Calu3 (cell line): ENCODE results near the gene DMAP1. TPM values are rescaled to one million over a fixed set of nuclear protein-coding genes. Genes with fewer than 3 reads are reported as not detected.

Experiments
- BruUV-seq: library from RNA; stranded (reverse); fragments of 400-500 nt; replicated peaks from 2 replicates; lab custom pipeline; 2021; lab: Mats Ljungman, UMichigan
- CTCF ChIA-PET: fragments of 300-600 bp; sonication (Branson Sonifier 250); formaldehyde crosslinking; loops from one replicate; lab custom pipeline; 2022; ENCODE audit warnings: antibody characterized with exemption; lab: Charles Lee
- DNase-seq: peaks from one replicate; pipeline ENCODE4 v3.0.0; 2022
- H3K27ac Mint-ChIP-seq: one replicate; pipeline ENCODE4 v1.8.0; 2022; ENCODE audit warnings: mixed read lengths; ENCODE audit not compliant: unreplicated experiment
- H3K27me3 Mint-ChIP-seq: one replicate; pipeline ENCODE4 v1.8.0; 2022; ENCODE audit warnings: mixed read lengths; ENCODE audit not compliant: unreplicated experiment
- H3K36me3 Mint-ChIP-seq: one replicate; pipeline ENCODE4 v1.8.0; 2022; ENCODE audit warnings: mild to moderate bottlenecking, moderate library complexity, mixed read lengths; ENCODE audit not compliant: insufficient read depth, unreplicated experiment
- H3K4me1 Mint-ChIP-seq: one replicate; pipeline ENCODE4 v1.8.0; 2022; ENCODE audit warnings: mild to moderate bottlenecking, low read depth, mixed read lengths; ENCODE audit not compliant: unreplicated experiment
- H3K4me3 Mint-ChIP-seq: one replicate; pipeline ENCODE4 v1.8.0; 2022; ENCODE audit warnings: mild to moderate bottlenecking, low read depth, moderate library complexity, mixed read lengths; ENCODE audit not compliant: unreplicated experiment
- H3K9me3 Mint-ChIP-seq: one replicate; pipeline ENCODE4 v1.8.0; 2022; ENCODE audit warnings: low read depth, mixed read lengths; ENCODE audit not compliant: unreplicated experiment
- intact Hi-C: fragments of 100-400 bp; cut with micrococcal nuclease; formaldehyde crosslinking; loops from one replicate; pipeline ENCODE4 v1.10.0; 2022; ENCODE audit not compliant: unreplicated experiment
- total RNA-seq: library from RNA; stranded (reverse); gene quantifications from 2 replicates; pipeline ENCODE4 v1.2.3, GENCODE V29; 2022
- TF ChIP-seq, protein P1 (sequence below): fragments of 200-600 bp; IDR thresholded peaks from one replicate; pipeline ENCODE4 v1.8.0; 2022; ENCODE audit warnings: antibody characterized with exemption; ENCODE audit not compliant: unreplicated experiment

DMAP1 gene
- total RNA-seq, 1 experiment from 2014 or later, result 42.9 TPM

DNA sequence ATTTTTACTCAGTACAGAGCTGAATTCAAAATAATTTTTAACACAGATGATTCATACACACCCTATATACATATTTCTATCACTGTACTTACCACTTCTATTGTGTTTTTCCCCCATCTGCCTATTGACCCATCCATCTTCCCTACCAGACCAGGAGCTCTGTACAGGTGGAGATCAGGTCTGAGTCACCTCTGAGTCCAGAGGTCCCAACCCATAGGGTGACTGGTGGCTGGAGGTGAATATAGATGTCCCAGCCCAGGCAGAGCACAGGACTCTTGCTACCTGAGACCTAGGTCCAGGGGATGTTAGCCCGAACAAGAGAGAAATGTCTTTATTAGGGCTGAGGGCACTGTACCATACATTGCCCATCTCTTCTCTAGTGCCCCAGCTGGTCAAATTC lies 54.8 kb downstream of the DMAP1 start:
- Mint-ChIP-seq H3K4me3 (no peak overlapping the region), H3K27ac (no peak overlapping the region), H3K9me3 (no peaks in the 10 kb centered on the region), H3K4me1 (no peaks in the 10 kb centered on the region), H3K36me3 (no peaks in the 10 kb centered on the region), H3K27me3 (no peaks in the 10 kb centered on the region)
- TF ChIP-seq, protein P1, sequence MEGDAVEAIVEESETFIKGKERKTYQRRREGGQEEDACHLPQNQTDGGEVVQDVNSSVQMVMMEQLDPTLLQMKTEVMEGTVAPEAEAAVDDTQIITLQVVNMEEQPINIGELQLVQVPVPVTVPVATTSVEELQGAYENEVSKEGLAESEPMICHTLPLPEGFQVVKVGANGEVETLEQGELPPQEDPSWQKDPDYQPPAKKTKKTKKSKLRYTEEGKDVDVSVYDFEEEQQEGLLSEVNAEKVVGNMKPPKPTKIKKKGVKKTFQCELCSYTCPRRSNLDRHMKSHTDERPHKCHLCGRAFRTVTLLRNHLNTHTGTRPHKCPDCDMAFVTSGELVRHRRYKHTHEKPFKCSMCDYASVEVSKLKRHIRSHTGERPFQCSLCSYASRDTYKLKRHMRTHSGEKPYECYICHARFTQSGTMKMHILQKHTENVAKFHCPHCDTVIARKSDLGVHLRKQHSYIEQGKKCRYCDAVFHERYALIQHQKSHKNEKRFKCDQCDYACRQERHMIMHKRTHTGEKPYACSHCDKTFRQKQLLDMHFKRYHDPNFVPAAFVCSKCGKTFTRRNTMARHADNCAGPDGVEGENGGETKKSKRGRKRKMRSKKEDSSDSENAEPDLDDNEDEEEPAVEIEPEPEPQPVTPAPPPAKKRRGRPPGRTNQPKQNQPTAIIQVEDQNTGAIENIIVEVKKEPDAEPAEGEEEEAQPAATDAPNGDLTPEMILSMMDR, result no peak
- DNase-seq, result no peak
- CTCF ChIA-PET, result no interaction called here
- BruUV-seq, result no TSS peak
- intact Hi-C loops, result no loop called here

Other genes starting within 250 kb of the DMAP1 start
- 41.2 and 43.3 TPM in 2 replicates for gene DPH2, start 243.5 kb upstream of the DMAP1 start, total RNA-seq
- gene ATP6V0B, start 238.5 kb upstream of the DMAP1 start, total RNA-seq, result 141 and 155 TPM in 2 replicates
- 47.1 and 50.9 TPM in 2 replicates for gene B4GALT2, start 234.3 kb upstream of the DMAP1 start, total RNA-seq
- 19.7 and 20.2 TPM in 2 replicates for gene CCDC24, start 221.9 kb upstream of the DMAP1 start, total RNA-seq
- gene SLC6A9, start 182.0 kb upstream of the DMAP1 start, total RNA-seq, result 18.2 and 19.5 TPM in 2 replicates
- not detected in 2 replicates for gene KLF17, start 94.7 kb upstream of the DMAP1 start, total RNA-seq
- not detected in 2 replicates for gene KLF18, start 71.8 kb upstream of the DMAP1 start, total RNA-seq
- 65.9 and 71.4 TPM in 2 replicates for gene ERI3, start 141.8 kb downstream of the DMAP1 start, total RNA-seq
- gene RNF220, start 191.8 kb downstream of the DMAP1 start, total RNA-seq, result 65.7 and 68.7 TPM in 2 replicates